GM19238 (cell line): Measurements from ENCODE around the gene PGAP3.
A peak's percentile ranks its signal among the peaks of the same experiment; 100 is the strongest.
"Not testable (repeated sequence)": the region's sequence is repeated elsewhere in the genome, so short reads cannot be mapped to it uniquely, and the experiment has no call there.

Experiments used
- DNase-seq: peaks from one replicate; pipeline ENCODE4 v3.0.0; 2011; ENCODE audit warnings: low spot score; ENCODE audit not compliant: insufficient read length

PGAP3 gene

GRCh38 chr17:39715375-39716072 is 27.7 kb upstream of the PGAP3 start:
- DNase-seq, result no peak

- DNase-seq, result no peak
Measured at GRCh38 chr17:39714234-39714633, 26.4 kb upstream of the PGAP3 start.

DNA sequence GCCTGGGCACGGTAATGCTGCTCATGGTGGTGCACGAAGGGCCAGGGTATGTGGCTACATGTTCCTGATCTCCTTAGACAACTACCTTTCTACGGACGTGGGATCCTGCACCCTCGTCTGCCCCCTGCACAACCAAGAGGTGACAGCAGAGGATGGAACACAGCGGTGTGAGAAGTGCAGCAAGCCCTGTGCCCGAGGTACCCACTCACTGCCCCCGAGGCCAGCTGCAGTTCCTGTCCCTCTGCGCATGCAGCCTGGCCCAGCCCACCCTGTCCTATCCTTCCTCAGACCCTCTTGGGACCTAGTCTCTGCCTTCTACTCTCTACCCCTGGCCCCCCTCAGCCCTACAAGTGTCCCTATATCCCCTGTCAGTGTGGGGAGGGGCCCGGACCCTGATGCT is 24.0 kb upstream of the PGAP3 start:
- no peak for DNase-seq

GRCh38 chr17:39711071-39711470 is 23.2 kb upstream of the PGAP3 start:
- not testable (repeated sequence) for DNase-seq

GRCh38 chr17:39709998-39710964 is 22.4 kb upstream of the PGAP3 start:
- DNase-seq, result no peak

- no peak for DNase-seq
Measured at GRCh38 chr17:39709319-39709997, 21.6 kb upstream of the PGAP3 start.

DNA sequence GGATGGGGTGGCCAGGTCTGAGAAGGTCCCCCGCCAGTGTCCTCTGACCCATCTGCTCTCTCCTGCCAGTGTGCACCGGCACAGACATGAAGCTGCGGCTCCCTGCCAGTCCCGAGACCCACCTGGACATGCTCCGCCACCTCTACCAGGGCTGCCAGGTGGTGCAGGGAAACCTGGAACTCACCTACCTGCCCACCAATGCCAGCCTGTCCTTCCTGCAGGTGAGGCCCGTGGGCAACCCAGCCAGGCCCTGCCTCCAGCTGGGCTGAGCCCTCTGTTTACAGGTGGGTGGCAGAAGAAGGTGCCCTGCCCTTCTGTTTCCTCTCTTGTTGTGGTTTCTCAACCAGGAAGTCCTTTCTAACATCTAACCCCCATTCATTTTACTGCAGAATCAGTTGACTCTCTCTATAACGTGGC is 19.1 kb upstream of the PGAP3 start:
- no peak for DNase-seq

DNA sequence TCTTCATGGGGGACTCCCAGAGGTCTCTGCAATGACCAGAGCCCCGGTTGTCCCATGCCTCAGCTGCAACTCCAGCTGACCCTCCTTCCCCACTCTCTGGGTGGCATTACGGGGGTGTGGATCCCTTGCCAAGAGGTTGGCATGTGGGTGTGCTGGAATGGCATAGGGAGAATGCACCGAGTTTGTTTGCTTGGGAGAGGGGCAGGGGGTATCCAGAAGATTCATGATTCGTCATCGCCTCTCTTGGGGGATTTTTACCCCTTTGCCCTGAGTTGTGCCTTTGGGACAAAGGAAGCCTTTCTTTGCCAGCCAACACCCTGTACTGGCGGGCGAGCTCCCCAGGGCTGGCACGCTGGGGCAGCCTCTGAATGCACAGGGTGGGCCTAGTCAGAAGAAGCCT is 18.5 kb upstream of the PGAP3 start:
- DNase-seq, result no peak

DNA sequence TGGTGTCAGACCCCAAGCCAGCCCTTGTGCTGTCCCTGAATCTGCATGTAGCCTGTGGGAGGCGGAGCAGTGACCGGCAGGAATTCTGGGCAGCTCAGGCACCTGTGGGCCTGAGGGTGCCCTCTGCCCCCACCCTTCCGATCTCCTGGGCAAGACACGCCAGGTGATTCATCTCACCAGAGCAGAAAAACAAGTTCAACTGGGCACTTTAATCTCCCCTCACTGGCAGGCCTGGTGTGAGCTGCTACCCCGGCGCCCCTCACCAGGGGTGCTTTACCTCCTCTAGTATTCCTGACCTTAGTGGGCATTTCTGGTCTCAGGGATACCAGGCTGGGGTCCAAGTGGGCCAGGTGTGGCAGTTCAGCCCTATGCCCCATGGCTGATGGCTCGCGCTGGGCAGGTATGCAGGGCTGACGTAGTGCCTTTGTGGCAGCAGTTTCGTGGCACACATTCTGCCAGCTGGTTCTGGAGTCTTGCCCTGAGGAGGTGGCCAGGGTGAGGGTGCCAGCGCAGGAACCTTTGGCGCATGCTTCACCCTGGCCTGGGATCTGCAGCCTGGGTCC is 18.0 kb upstream of the PGAP3 start:
- no peak for DNase-seq

DNA sequence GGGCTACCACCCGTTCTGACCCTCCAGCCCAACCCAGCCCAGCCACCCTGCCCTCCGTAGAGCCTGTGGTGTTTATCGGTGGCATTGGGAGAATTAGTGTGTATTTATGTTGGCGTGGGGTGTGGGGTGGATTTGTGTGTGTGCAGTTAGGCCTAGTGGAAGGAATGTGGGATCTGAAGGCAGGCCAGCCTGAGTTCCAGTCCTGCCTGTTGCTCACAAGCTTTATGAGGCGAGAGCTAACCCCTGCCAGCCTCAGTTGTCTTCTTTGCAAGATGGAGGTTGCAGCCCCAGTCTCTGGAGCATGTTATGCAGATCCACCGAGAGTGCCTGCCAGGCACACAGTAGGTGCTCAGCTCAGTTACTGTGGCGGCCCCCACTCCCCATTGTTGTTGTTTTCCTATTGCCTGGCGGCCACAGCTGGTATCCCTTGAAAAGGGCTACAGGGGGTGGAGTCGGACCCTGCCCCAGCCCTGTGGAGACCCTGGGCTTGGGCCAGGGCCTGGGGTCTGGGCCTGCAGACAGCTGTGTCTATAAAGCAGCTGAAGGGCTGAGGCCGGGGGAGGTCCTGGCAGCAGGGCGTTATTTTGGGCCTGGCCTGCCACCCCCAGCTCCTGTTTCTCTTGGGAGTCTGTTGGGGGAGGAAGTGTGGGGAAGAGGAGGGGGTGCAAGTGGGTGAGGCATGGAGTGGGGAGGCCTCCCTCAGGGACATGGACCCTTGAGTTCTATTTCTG is 17.1 kb upstream of the PGAP3 start:
- no peak for DNase-seq

DNA sequence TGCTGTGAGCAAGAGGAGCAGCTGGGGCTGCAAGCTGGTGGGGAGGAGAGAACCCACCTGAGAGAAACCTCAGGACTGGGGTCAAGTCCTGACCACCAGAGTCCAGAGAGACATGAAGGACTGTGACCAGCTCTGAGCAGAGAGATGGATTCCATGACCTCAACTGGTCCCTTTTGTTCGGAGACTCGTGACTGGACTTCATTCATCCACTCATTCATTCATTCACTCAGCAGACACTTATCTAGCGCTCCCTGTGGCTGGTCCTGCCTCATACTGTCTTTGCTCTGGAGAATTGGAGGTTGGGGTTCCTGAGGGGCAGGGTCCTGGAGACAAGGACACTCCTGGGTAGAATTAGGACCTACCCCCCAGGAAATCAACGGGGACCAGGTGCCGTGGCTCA is 16.1 kb upstream of the PGAP3 start:
- DNase-seq, result no peak

DNA sequence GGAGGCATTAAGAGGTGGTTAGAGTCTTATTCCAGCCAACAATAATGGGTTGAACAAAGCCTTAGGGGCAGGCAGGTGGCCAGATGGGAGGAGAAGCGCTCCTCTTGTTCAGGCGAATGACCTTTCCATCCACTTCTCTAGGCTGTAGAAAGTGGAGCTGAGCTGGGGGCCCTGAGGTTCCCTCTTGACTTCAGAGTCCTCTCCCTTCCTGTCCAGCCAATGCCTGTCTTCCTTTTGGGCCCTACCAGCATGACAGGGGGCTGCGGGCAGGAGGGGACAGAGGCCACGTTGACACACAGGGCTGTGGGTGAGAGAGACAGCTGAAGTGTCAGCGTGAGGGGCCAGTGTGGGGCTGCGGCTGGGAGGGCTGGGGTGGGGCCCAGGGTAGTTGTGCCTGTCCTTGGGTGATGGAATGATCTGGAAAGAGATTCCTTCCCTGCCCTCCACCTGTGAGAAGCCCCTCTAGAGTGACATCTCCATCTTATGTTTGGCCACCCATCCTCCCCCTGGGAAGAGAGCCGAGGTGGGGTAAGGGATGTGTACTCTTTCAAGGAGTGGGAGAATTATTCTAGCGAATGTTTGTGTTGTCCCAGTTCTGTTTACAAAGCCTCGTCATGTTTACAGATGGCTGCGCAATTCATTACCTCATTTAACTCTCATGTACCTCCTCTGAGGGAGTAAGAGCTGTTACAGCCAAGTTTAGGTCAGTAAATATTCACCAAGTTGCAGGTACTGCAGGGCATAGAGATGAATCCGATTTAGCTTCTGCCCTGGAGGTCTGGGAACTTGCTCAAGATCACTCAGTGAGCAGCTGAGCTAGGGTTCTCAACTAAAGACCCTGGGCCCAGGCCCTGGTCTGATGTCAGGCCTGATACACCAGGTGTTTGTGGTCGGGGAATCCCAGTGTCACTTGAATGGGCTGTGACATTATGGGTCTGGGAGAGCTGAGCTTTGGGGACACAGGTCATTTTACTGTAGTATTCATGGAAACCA is 15.3 kb upstream of the PGAP3 start:
- DNase-seq, result peak; percentile 47

DNA sequence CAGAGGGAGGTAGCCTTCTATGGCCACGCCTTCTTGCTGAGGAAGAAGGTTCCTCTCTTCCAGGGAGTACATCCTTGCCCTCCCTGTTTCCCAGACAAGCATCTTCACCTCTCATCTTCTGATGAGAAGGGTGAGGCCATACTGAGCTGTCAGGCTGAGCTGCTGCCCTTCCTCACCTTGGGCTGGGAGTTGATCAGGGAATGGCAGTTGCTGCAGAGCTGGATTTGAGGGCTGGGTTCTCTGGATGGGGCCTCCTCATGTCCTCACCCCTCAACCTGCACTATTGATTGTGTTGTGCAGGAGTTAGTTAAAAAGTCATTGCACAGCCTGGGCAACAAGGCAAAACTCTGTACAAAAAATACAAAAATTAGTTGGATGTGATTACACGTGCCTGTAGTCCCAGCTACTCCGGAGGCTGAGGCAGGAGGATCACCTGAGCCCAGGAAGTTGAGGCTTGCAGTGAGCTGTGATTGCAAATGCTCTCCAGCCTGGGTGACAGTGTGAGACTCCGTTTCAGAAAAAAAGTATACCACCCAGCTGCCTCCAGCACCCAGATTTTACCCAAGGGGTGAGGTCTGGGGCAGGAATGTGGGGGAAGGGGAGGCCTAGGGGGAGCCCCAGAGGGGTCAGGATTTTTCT is 14.0 kb upstream of the PGAP3 start:
- no peak for DNase-seq

DNA sequence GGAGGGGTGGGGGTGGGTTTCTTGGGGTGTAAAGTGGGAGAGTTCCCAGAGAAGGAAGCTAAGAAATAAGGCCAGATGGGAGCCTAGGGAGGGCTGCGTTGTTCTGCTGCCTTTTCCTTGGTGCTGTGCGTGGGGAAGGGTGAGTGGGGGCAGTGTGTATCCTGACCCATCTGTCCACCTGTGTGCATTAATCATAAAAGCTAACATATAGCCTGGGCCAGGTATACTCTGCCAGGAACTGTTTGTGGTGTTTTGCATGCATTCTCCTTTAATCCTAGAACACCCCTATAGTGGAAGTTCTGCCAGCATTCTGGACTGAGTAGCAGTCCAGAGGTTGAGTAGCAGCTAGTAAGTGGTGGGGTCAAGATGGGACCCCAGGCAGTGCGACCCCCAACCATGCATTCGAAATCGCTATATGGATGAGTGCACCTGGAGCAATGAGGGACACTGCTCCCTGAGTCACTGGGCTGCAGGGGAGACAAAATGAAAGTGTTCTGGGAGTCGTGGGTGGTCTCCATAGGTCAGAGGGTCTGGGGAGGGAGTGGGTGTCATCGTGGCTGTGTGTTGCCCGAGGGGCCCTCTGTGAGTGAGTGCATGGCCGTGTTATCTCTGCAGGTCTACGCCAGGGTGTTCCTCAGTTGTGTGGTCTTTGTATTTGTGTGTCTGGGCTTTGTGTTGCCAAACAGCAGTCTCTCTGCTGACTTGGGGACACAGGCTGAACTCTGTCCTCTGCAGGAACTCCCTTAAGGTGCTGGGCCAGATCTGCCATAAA is 13.3 kb upstream of the PGAP3 start:
- DNase-seq, result no peak

DNA sequence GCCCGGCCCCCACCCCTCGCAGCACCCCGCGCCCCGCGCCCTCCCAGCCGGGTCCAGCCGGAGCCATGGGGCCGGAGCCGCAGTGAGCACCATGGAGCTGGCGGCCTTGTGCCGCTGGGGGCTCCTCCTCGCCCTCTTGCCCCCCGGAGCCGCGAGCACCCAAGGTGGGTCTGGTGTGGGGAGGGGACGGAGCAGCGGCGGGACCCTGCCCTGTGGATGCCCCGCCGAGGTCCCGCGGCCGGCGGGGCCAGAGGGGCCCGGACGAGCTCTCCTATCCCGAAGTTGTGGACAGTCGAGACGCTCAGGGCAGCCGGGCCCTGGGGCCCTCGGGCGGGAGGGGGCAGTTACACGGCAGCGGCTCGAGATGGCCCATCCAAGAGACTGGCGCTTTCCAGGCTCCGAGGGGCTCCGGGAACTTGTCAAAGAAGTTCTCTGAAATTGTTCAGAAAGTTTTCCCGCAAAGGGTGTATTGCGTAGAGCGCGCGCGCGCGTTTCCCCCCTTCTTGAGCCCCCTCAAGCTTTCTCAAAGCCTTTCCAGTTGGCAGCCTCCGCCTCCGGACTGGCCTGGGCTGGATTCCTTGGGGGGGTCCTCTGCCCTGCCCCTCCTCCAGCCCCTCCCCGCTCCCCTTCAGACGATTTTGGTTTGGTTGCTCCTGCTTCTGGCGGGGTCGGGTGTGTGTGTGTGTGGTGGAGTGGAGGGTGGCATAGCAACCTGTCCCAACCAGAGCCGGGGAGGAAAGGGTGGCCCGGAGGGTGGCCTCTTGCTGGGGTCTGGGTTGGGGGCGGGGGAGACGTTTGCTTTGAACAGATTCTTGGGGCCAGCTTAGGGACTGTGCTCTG is 12.5 kb upstream of the PGAP3 start:
- DNase-seq, result no peak

DNA sequence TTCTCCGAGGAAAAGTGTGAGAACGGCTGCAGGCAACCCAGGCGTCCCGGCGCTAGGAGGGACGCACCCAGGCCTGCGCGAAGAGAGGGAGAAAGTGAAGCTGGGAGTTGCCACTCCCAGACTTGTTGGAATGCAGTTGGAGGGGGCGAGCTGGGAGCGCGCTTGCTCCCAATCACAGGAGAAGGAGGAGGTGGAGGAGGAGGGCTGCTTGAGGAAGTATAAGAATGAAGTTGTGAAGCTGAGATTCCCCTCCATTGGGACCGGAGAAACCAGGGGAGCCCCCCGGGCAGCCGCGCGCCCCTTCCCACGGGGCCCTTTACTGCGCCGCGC is 11.9 kb upstream of the PGAP3 start, which contains the start of gene ERBB2:
ERBB2 (plus strand) TSS at position 247 of the 330 bp plus-strand sequence. CDS start 175 bp downstream, outside the sequence.
- no peak for DNase-seq

GRCh38 chr17:39699157-39699817 is 11.4 kb upstream of the PGAP3 start:
- not testable (repeated sequence) for DNase-seq
